HG02884 (cell line): ENCODE results near the gene TBL1X.
A peak's percentile ranks its signal among the peaks of the same experiment; 100 is the strongest.

Experiments used
- ATAC-seq: cut with Tn5 transposase; IDR thresholded peaks from one replicate; pipeline ENCODE4 v1.9.1; 2021; ENCODE audit warnings: mild to moderate bottlenecking, moderate library complexity; ENCODE audit not compliant: unreplicated experiment

The TBL1X gene

GRCh38 chrX:9494771-9495170 lies 29.9 kb downstream of the TBL1X start:
- no peak for ATAC-seq

GRCh38 chrX:9495496-9495895 lies 30.6 kb downstream of the TBL1X start:
- ATAC-seq: no peak

GRCh38 chrX:9498236-9498635 lies 33.4 kb downstream of the TBL1X start:
- no peak for ATAC-seq

GRCh38 chrX:9500584-9500983 lies 35.7 kb downstream of the TBL1X start:
- ATAC-seq: no peak

- no peak for ATAC-seq
These were observed 36.5 kb downstream of the TBL1X start for GRCh38 chrX:9501362-9501761.

GRCh38 chrX:9503261-9503660 lies 38.4 kb downstream of the TBL1X start:
- ATAC-seq: no peak

GRCh38 chrX:9510366-9510765 lies 45.5 kb downstream of the TBL1X start:
- no peak for ATAC-seq

- ATAC-seq: no peak
These were observed 46.1 kb downstream of the TBL1X start for GRCh38 chrX:9510980-9511379.

- no peak for ATAC-seq
These were observed 50.6 kb downstream of the TBL1X start for GRCh38 chrX:9515489-9515888.

GRCh38 chrX:9515973-9516538 lies 51.2 kb downstream of the TBL1X start:
- ATAC-seq: no peak

GRCh38 chrX:9516635-9517034 lies 51.8 kb downstream of the TBL1X start:
- no peak for ATAC-seq

- no peak for ATAC-seq
These were observed 53.2 kb downstream of the TBL1X start for GRCh38 chrX:9518051-9518450.

GRCh38 chrX:9518889-9519288 lies 54.0 kb downstream of the TBL1X start:
- ATAC-seq: no peak

- no peak for ATAC-seq
These were observed 54.8 kb downstream of the TBL1X start for GRCh38 chrX:9519546-9520216.

GRCh38 chrX:9520217-9520590 lies 55.3 kb downstream of the TBL1X start:
- ATAC-seq: no peak

GRCh38 chrX:9522378-9523155 lies 57.7 kb downstream of the TBL1X start:
- no peak for ATAC-seq

GRCh38 chrX:9525511-9526248 lies 60.8 kb downstream of the TBL1X start:
- peak; percentile 49 for ATAC-seq

- no peak for ATAC-seq
These were observed 62.1 kb downstream of the TBL1X start for GRCh38 chrX:9526965-9527364.

- no peak for ATAC-seq
These were observed 63.6 kb downstream of the TBL1X start for GRCh38 chrX:9528498-9528897.

- ATAC-seq: no peak
These were observed 64.4 kb downstream of the TBL1X start for GRCh38 chrX:9529223-9529622.

- peak; percentile 82 for ATAC-seq
These were observed 66.0 kb downstream of the TBL1X start for GRCh38 chrX:9530848-9531274.
